Esophagus muscularis mucosa (tissue), 4 donors: Measurements from ENCODE around the gene TCAP. TPM values are rescaled to one million over a fixed set of nuclear protein-coding genes. Genes with fewer than 3 reads are reported as not detected.

ENCODE experiments used
- DNase-seq: peaks from one replicate; pipeline ENCODE4 v3.0.0-alpha.2; 2017; ENCODE audit errors: extremely low spot score
- H3K27ac ChIP-seq, 4 donors: fragments of 200-600 bp; sonication (generic); replicated peaks in 1 of 4; 1 replicate in 3 of 4; 2 replicates in 1 of 4; pipeline ENCODE4 v1.5.1; 2016 to 2019; ENCODE audit warnings: mild to moderate bottlenecking in 1 of 4
- H3K27me3 ChIP-seq, 4 donors: fragments of 200-600 bp; sonication (generic); one replicate each; pipeline versions ENCODE4 v1.5.1 to v1.6.0; 2016 to 2019
- H3K36me3 ChIP-seq, 4 donors: fragments of 200-600 bp; sonication (generic); one replicate each; pipeline ENCODE4 v1.5.1; 2016 to 2019
- H3K4me1 ChIP-seq, 4 donors: fragments of 200-600 bp; sonication (generic); one replicate each; pipeline ENCODE4 v1.5.1; 2016 to 2019
- H3K4me3 ChIP-seq, 4 donors: fragments of 200-600 bp; sonication (generic); 1 replicate in 2 of 4; 2 replicates in 2 of 4; pipeline ENCODE4 v1.5.1; 2016 to 2019; ENCODE audit warnings: mild to moderate bottlenecking in 4 of 4, moderate library complexity in 1 of 4
- H3K9me3 ChIP-seq, 4 donors: fragments of 200-600 bp; sonication (generic); 1 replicate in 3 of 4; 2 replicates in 1 of 4; pipeline ENCODE4 v1.5.1; 2016 to 2019
- EP300 ChIP-seq: sonication (generic); formaldehyde crosslinking; IDR thresholded peaks from one replicate; pipeline ENCODE4 v1.6.1; 2017; ENCODE audit warnings: antibody characterized with exemption
- POLR2A ChIP-seq: fragments of 450-650 bp; IDR thresholded peaks from one replicate; pipeline ENCODE4 v1.6.1; 2017; ENCODE audit warnings: antibody characterized with exemption, moderate library complexity, mild to moderate bottlenecking, low read depth
- POLR2AphosphoS5 ChIP-seq, 2 donors: sonication (generic); formaldehyde crosslinking; IDR thresholded peaks; one replicate each; pipeline ENCODE4 v1.6.1; 2017; ENCODE audit warnings: antibody characterized with exemption in 2 of 2
- WGBS: methylation state at CpG from one replicate; pipeline ENCODE4 v1.1.5; 2018; 5-methylcytosine and 5-hydroxymethylcytosine counted together
- intact Hi-C: fragments of 100-400 bp; cut with DNase I; formaldehyde crosslinking; loops from one replicate; pipeline ENCODE4 v1.15.1; 2023
- total RNA-seq, 4 donors: library from RNA; depleted of rRNA; stranded (reverse); fragments of >200 nt; gene quantifications; one replicate each; pipeline versions ENCODE4 v1.1.0 to v1.2.1, GENCODE V29; 2016
- TF ChIP-seq, protein P1 (sequence below), 3 experiments: fragments of 200-600 bp in 2 of 3; fragments of 450-650 bp in 1 of 3; sonication (generic) in 2 of 3; IDR thresholded peaks; one replicate each; pipeline ENCODE4 v1.5.1; 2017 to 2019; ENCODE audit warnings: antibody characterized with exemption in 3 of 3, mild to moderate bottlenecking in 2 of 3, moderate library complexity in 1 of 3

TCAP gene
- total RNA-seq, 4 donors from 2014 or later: 0.99 to 2.1 (median 1.3) TPM

DNA sequence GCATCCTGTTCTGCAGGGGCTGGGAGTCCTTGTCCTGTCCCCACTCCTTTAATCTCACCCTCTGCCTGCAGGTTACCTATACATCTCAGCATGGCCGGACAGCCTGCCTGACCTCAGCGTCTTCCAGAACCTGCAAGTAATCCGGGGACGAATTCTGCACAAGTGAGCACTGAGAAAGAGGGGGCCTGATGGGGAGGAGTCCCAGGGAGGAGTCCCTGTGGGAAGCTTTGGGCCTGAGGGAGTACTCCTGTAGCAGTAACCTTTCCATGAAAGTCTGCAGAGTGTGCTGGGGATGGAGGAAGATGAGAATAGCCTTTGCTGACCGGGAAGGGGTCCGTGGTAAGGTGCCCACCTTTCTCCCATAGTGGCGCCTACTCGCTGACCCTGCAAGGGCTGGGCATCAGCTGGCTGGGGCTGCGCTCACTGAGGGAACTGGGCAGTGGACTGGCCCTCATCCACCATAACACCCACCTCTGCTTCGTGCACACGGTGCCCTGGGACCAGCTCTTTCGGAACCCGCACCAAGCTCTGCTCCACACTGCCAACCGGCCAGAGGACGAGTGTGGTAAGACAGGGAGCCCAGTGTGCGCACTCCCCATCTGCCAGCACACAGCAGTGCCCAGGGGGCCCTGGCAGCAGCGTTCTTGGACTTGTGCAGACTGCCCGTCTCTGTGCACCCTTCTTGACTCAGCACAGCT is 50.4 kb downstream of the TCAP start:
- intact Hi-C loops: no loop called here
- Histone ChIP-seq H3K36me3 (peaks cover 17 to 96% (median 92%) of the 10 kb centered on the region in 4 donors), H3K4me3 (no peak overlapping the region), H3K9me3 (no peaks in the 10 kb centered on the region), H3K4me1 (peaks cover 0 to 5% (median 0%) of the 10 kb centered on the region in 4 donors), H3K27ac (no peak overlapping the region), H3K27me3 (no peaks in the 10 kb centered on the region)
- DNase-seq: no peak
- WGBS: 96% methylated on average over 11 of the region's 18 CpGs
- TF ChIP-seq, protein P1, sequence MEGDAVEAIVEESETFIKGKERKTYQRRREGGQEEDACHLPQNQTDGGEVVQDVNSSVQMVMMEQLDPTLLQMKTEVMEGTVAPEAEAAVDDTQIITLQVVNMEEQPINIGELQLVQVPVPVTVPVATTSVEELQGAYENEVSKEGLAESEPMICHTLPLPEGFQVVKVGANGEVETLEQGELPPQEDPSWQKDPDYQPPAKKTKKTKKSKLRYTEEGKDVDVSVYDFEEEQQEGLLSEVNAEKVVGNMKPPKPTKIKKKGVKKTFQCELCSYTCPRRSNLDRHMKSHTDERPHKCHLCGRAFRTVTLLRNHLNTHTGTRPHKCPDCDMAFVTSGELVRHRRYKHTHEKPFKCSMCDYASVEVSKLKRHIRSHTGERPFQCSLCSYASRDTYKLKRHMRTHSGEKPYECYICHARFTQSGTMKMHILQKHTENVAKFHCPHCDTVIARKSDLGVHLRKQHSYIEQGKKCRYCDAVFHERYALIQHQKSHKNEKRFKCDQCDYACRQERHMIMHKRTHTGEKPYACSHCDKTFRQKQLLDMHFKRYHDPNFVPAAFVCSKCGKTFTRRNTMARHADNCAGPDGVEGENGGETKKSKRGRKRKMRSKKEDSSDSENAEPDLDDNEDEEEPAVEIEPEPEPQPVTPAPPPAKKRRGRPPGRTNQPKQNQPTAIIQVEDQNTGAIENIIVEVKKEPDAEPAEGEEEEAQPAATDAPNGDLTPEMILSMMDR (IDR thresholded peaks at IDR 0.05): no peak
- TF ChIP-seq POLR2AphosphoS5 (IDR thresholded peaks at IDR 0.05): no peak
- no peak for TF ChIP-seq POLR2A
- no peak for TF ChIP-seq EP300

Other genes starting within 250 kb of the TCAP start
- gene MED1, start 214.1 kb upstream of the TCAP start, total RNA-seq: 10 to 100 TPM; 19.5 to 33.9 (median 27.2) TPM
- 10 to 100 TPM; 28.2 to 35.2 (median 30.4) TPM for gene CDK12, start 203.9 kb upstream of the TCAP start, total RNA-seq
- not detected for gene NEUROD2, start 57.4 kb upstream of the TCAP start, total RNA-seq
- gene PPP1R1B, start 38.4 kb upstream of the TCAP start, total RNA-seq: 10 to 100 TPM in 2 of 4 donors, 1 to 10 TPM in 2; 4.9 to 14.8 (median 9.8) TPM
- 10 to 100 TPM; 27.5 to 47.3 (median 38.6) TPM for gene STARD3, start 28.2 kb upstream of the TCAP start, total RNA-seq
- gene PNMT, start 3.1 kb downstream of the TCAP start, total RNA-seq: 10 to 100 TPM in 3 of 4 donors, 1 to 10 TPM in 1; 9.4 to 14.3 (median 10.6) TPM
- 1 to 10 TPM; 6.2 to 9.4 (median 8.5) TPM for gene PGAP3, start 22.7 kb downstream of the TCAP start, total RNA-seq
- 10 to 100 TPM; 36.8 to 67.7 (median 57.7) TPM for gene ERBB2, start 34.7 kb downstream of the TCAP start, total RNA-seq
- gene MIEN1, start 65.2 kb downstream of the TCAP start, total RNA-seq: 10 to 100 TPM; 47.0 to 57.3 (median 52.7) TPM
- under 1 TPM; 0.23 to 0.83 (median 0.55) TPM for gene GRB7, start 72.6 kb downstream of the TCAP start, total RNA-seq
- 1 to 10 TPM in 2 of 4 donors, under 1 TPM in 2; 0.83 to 3.8 (median 1.3) TPM for gene IKZF3, start 199.0 kb downstream of the TCAP start, total RNA-seq
- not detected for gene ZPBP2, start 202.9 kb downstream of the TCAP start, total RNA-seq